Activated CD8-positive, alpha-beta memory T cell treated with anti-CD3 and anti-CD28 coated beads, Interleukin-2, amount 10 ng/mL, durations not matched to agents 7 days and 5 days (primary cell): ENCODE results near the gene DLG2. TPM values are rescaled to one million over a fixed set of nuclear protein-coding genes. Genes with fewer than 3 reads are reported as not detected.

Experiments
- ATAC-seq: fragments of 150-1000 bp; cut with Tn5 transposase; one replicate; pipeline ENCODE4 v1.10.0; 2021; ENCODE audit warnings: moderate library complexity
- CTCF ChIA-PET: fragments of 350-600 bp; sonication (Branson Sonifier 250); formaldehyde crosslinking; loops from one replicate; lab custom pipeline; 2021; ENCODE audit warnings: antibody characterized with exemption; lab: Charles Lee
- DNase-seq: peaks from one replicate; pipeline ENCODE4 v3.0.0-alpha.2; 2020
- H3K27ac Mint-ChIP-seq: one replicate; pipeline ENCODE4 v1.8.0; 2021; ENCODE audit warnings: mild to moderate bottlenecking, mixed read lengths
- H3K27me3 Mint-ChIP-seq: one replicate; pipeline ENCODE4 v1.8.0; 2021; ENCODE audit warnings: mixed read lengths
- H3K36me3 Mint-ChIP-seq: one replicate; pipeline ENCODE4 v1.8.0; 2021; ENCODE audit warnings: mild to moderate bottlenecking, mixed read lengths
- H3K4me1 Mint-ChIP-seq: one replicate; pipeline ENCODE4 v1.8.0; 2021; ENCODE audit warnings: mixed read lengths
- H3K4me3 Mint-ChIP-seq: one replicate; pipeline ENCODE4 v1.8.0; 2021; ENCODE audit warnings: mild to moderate bottlenecking, moderate library complexity, mixed read lengths
- H3K9me3 Mint-ChIP-seq: one replicate; pipeline ENCODE4 v1.8.0; 2022; ENCODE audit warnings: low read depth, mixed read lengths
- total RNA-seq, 2 experiments: library from RNA; stranded (reverse); gene quantifications; one replicate each; pipeline ENCODE4 v1.2.3, GENCODE V29; 2021

The DLG2 gene
- total RNA-seq, 2 experiments from 2014 or later = 1.4 to 2.1 TPM

DNA sequence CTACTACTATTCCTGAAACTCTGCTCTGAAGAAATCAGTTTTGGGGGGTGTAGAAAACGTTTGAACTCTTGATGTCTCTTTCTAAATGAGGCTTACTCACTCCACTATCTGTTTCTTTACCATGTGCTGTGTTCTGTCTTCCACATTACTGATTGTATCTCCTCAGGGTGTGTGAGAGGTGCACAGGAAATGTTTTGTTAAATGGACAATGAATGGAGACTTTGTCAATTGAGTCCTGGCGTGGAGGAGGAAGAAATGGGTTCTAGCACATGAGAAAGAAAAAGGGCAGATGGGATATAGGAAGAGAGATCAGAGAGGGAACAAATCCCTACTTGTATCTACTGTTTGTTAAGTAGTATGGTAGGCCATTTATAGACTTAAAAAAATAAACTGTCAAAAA, 1763.9 kb downstream of the DLG2 start:
- Mint-ChIP-seq H3K9me3 (peaks cover 4% of the 10 kb centered on the region), H3K27me3 (no peaks in the 10 kb centered on the region), H3K36me3 (no peaks in the 10 kb centered on the region), H3K27ac (no peak overlapping the region), H3K4me1 (no peaks in the 10 kb centered on the region), H3K4me3 (no peak overlapping the region)
- CTCF ChIA-PET = no interaction called here
- DNase-seq (no peak), ATAC-seq (no peak)

DNA sequence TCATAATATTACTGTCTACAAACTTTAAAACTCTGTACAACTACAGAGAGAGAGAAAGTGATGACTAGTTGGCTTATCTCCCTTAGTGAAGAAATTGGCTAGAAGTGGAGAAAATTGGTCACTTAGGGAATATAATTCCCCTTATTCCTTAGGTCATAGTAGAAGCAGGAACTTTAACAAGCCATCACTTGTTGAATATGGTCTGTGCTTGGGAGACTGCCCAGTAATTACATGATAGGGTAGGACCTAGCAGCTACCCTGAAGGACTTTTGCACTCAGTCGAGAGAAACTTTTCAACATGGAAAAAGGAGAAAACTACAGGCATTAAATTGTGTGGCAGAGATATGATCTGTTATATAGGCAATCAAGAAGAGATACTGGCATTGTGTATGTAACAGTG, 1764.5 kb downstream of the DLG2 start:
- Mint-ChIP-seq H3K27ac (no peak overlapping the region), H3K27me3 (no peaks in the 10 kb centered on the region), H3K4me1 (no peaks in the 10 kb centered on the region), H3K4me3 (no peak overlapping the region), H3K9me3 (peaks cover 4% of the 10 kb centered on the region), H3K36me3 (no peaks in the 10 kb centered on the region)
- ATAC-seq = no peak
- no peak for DNase-seq
- CTCF ChIA-PET = no interaction called here

DNA sequence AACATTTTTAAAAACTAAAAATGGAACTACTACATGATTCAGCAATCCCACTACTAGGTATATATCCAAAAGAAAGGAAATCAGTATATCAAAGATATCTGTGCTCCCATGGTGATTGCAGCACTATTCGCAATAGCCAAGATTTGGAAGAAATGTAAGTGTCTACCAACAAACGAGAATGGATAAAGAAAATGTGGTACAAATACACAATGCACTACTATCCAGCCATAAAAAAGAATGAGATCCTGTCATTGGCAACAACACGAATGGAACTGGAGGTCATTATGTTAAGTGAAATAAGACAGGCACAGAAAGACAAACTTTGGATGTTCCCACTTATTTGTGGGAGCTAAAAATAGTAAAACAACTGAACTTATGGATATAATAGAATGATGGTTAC, 1765.1 kb downstream of the DLG2 start:
- Mint-ChIP-seq H3K4me1 (no peaks in the 10 kb centered on the region), H3K4me3 (no peak overlapping the region), H3K9me3 (peaks cover 4% of the 10 kb centered on the region), H3K27me3 (no peaks in the 10 kb centered on the region), H3K36me3 (no peaks in the 10 kb centered on the region), H3K27ac (no peak overlapping the region)
- CTCF ChIA-PET = no interaction called here
- ATAC-seq (no peak), DNase-seq (no peak)

DNA sequence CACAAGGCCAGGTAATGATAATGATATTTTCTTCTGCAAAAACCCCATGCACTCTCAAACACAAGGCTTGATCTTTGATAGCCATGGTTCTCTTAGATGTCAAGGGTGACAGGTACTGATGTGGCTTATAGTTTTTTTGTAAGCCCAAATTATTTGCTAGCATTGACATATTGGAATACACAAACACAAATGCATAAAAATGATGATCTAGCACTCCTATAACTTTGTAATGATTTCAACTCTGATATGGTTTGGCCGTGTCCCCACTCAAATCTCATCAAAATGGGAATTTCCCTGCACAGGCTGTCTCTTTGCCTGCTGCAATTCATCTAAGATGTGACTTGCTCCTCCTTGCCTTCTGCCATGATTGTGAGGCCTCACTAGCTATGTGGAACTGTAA, 1768.5 kb downstream of the DLG2 start:
- H3K27ac Mint-ChIP-seq = no peak overlapping the region
- no peaks in the 10 kb centered on the region for H3K36me3 Mint-ChIP-seq
- ATAC-seq = no peak
- DNase-seq = no peak
- CTCF ChIA-PET = no interaction called here
- H3K9me3 Mint-ChIP-seq = peaks cover 4% of the 10 kb centered on the region
- no peaks in the 10 kb centered on the region for H3K27me3 Mint-ChIP-seq
- no peak overlapping the region for H3K4me3 Mint-ChIP-seq
- no peaks in the 10 kb centered on the region for H3K4me1 Mint-ChIP-seq

DNA sequence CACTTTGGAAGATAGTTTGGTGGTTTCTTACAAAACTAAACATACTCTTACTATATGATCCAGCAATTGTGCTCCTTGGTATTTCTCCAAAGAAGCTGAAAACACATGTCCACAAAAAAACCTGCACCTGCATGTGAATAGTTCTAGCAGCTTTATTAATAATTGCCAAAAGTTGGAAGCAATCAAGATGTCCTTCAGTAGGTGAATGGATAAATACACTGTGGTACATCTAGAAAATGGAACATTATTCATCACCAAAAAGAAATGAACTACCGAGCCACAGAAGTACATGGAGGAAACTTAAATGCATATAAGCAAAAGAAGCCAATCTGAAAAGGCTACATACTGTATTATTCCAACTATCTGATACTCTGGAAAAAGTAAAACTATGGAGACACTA, 1771.9 kb downstream of the DLG2 start:
- ATAC-seq = no peak
- H3K4me1 Mint-ChIP-seq = no peaks in the 10 kb centered on the region

DNA sequence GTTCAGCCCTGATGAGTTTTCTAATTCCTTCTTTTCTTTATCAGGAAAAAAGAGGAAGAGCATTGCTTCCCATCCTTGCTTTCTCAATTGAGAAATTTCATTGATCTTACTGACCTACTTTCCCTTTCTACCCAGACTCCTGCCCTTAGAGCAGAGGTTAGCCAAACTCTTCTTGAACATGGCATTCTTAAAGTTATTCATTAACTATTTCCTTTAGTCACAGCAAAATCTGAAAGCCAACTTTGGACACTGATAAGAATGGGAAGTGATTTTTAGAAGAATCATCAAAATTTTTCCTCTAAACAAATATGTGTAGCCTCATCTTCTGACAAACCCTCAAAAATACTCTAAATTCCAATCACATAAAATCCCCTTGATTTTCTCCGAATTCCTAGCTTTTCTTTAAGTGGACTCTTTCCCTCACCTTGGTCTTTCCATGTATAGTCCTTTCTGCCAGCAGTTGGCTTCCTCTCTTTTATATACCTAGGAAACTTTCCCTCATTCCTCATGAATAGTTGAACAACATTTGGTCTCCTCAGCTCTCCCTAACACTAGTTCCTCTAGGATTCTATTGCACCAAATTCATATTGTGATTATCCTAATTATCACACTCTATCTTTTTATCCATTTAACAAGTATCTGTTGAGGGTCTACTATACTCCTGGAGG, 1774.2 kb downstream of the DLG2 start:
- H3K27ac Mint-ChIP-seq = no peak overlapping the region
- H3K4me3 Mint-ChIP-seq = no peak overlapping the region
- CTCF ChIA-PET = interaction anchor here (1.4 kb wide), 1 partner anchor 16 kb away, joined by 5 read pairs; no protein-coding TSS in a partner anchor
- ATAC-seq (no peak), DNase-seq (no peak)
- no peaks in the 10 kb centered on the region for H3K4me1 Mint-ChIP-seq
- H3K36me3 Mint-ChIP-seq = no peaks in the 10 kb centered on the region
- no peaks in the 10 kb centered on the region for H3K27me3 Mint-ChIP-seq
- no peaks in the 10 kb centered on the region for H3K9me3 Mint-ChIP-seq

More for the DNA sequence above, 1771.9 kb downstream of the DLG2 start:
- H3K9me3 Mint-ChIP-seq = peaks cover 4% of the 10 kb centered on the region
- H3K27me3 Mint-ChIP-seq = no peaks in the 10 kb centered on the region
- no peak overlapping the region for H3K4me3 Mint-ChIP-seq
- DNase-seq = no peak
- no peaks in the 10 kb centered on the region for H3K36me3 Mint-ChIP-seq
- no peak overlapping the region for H3K27ac Mint-ChIP-seq
- CTCF ChIA-PET = no interaction called here

DNA sequence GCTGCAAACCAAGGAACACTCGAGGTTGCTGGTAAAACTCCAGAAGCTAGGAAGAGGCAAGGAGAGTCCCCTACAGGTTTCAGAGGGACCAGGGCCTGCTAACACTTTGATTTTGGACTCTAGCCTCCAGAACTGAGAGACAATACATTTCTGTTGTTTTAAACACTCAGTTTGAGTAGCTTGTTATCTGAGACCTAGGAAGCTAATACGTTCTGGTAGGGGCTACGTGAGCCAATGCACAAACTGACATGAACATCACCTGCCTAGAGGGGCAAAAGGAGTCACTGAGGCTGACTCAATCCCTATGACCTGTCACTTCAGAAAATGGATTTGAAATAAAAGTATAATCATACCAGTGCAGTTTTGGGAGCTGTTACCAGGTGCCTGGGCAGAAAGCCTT, 1775.1 kb downstream of the DLG2 start:
- ATAC-seq (no peak), DNase-seq (no peak)
- H3K27ac Mint-ChIP-seq = no peak overlapping the region
- H3K4me1 Mint-ChIP-seq = no peaks in the 10 kb centered on the region
- no peaks in the 10 kb centered on the region for H3K9me3 Mint-ChIP-seq
- CTCF ChIA-PET = interaction anchor here (1.4 kb wide), 1 partner anchor 15 kb away, joined by 5 read pairs; no protein-coding TSS in a partner anchor
- H3K4me3 Mint-ChIP-seq = no peak overlapping the region
- H3K27me3 Mint-ChIP-seq = no peaks in the 10 kb centered on the region
- H3K36me3 Mint-ChIP-seq = no peaks in the 10 kb centered on the region

DNA sequence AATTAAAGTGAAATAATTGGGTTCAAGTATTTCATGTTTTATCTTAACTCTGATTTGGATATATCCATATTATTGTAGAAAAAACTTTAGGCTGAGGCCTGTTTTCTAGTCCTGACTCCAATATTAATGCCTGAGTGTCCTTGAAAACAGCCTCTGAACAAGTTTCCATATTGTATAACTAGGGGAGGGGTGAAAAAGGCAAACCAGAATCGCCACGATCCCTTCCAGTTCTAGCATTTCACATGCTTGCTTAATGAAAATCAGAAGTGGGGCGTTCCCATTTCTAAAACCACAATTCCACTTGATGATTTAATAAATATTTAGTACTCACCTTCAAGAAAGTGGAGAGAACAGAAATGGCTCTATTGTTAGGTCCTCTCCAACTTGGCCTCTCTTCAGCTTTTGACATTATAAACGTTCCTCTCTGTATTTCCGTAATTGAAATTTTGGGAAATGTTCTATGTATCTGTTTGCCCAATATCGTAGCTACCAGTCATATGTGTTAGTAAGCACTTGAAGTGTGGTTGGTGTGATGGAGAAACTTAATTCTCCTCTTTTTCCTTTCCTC, 1779.6 kb downstream of the DLG2 start:
- no peak for ATAC-seq
- CTCF ChIA-PET = no interaction called here
- no peak overlapping the region for H3K27ac Mint-ChIP-seq

DNA sequence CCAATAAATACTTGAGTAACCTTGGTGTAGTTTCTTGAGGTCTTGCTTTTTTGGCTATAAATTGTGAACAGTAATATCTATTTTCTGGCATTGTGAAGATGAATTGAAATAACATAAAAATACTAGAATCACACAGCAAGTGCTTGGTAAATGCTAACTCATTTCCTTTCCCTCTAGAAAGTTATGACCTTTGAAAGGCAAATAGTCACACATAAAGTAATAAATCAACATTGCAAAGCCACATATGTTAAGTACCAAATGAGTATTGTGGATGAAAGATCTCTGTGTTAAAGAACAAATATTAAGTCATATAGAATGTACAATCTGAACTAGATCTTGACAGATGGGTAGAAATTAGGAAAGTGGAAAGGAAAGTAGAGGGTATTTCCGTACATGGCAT, 1781.3 kb downstream of the DLG2 start:
- CTCF ChIA-PET = no interaction called here
- H3K4me1 Mint-ChIP-seq = no peaks in the 10 kb centered on the region
- H3K27me3 Mint-ChIP-seq = no peaks in the 10 kb centered on the region
- no peaks in the 10 kb centered on the region for H3K36me3 Mint-ChIP-seq
- no peak overlapping the region for H3K4me3 Mint-ChIP-seq
- DNase-seq (no peak), ATAC-seq (no peak)
- H3K27ac Mint-ChIP-seq = no peak overlapping the region
- no peaks in the 10 kb centered on the region for H3K9me3 Mint-ChIP-seq

More for the DNA sequence above, 1779.6 kb downstream of the DLG2 start:
- H3K9me3 Mint-ChIP-seq = no peaks in the 10 kb centered on the region
- H3K27me3 Mint-ChIP-seq = no peaks in the 10 kb centered on the region
- DNase-seq = no peak
- no peak overlapping the region for H3K4me3 Mint-ChIP-seq
- H3K4me1 Mint-ChIP-seq = no peaks in the 10 kb centered on the region
- no peaks in the 10 kb centered on the region for H3K36me3 Mint-ChIP-seq

DNA sequence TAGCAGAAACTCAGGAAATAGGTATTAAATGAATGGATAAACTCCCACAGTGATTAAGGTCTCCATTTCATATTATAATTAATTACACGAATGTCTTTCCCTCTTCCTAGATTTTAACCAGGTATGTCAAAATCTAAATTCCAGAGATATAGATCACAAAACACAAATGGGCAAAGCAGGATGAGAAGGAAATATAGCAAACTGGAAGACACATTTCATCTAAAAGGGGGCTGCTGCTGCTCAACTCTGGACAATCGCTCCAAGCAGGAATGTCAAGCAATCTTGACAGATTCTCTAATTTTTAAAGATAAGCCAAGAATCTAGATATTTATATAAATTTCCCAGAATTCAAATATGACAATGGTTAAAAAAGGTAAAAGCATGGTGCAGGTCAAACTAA, 1786.8 kb downstream of the DLG2 start:
- Mint-ChIP-seq H3K36me3 (no peaks in the 10 kb centered on the region), H3K4me3 (no peak overlapping the region), H3K9me3 (no peaks in the 10 kb centered on the region), H3K4me1 (peaks cover 1% of the 10 kb centered on the region), H3K27me3 (peaks cover 4% of the 10 kb centered on the region), H3K27ac (no peak overlapping the region)
- DNase-seq = no peak
- CTCF ChIA-PET = no interaction called here
- no peak for ATAC-seq

DNA sequence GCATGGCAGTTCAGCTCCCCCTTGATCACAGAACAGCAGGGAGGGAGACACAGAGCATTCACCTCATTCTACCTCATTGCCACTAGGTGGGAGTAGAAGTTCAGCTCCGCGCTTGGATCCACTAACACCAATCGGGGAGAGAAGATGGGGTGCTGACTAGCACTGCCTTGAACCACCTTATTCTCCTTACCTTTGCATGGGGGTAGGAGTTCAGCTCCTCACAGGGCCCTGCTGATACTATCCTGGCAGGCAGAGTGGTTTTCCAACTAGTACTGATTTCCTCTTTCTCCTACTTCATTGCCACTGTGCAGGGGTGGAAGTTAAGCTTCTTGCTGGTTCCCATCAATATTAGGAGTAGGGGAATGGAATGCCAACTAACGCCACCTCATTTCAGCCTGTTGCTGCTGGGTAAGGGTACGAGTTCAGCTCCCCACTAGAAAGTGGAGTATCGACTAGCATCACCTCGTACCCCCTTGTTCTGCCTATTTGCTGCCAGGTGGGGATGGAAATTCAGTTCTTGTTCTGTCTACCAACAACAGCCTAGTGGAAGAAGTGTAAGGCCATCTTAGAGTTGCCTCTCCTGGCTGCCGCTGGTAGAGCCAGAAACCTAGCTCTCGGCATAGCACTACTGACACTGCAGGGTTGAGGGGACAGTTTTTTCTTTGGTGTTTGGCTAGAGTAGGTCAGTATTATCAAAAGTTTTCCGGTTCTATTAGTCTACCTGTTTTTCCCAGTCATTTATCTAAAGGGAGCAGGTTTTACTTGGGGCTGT, 1790.1 kb downstream of the DLG2 start:
- peak; percentile 48 for DNase-seq
- Mint-ChIP-seq H3K4me1 (peaks cover 5% of the 10 kb centered on the region), H3K27me3 (peaks cover 4% of the 10 kb centered on the region), H3K4me3 (no peak overlapping the region), H3K9me3 (no peaks in the 10 kb centered on the region), H3K36me3 (no peaks in the 10 kb centered on the region), H3K27ac (no peak overlapping the region)
- no peak for ATAC-seq
- CTCF ChIA-PET = interaction anchor here (0.7 to 1.5 kb wide), 4 partner anchors 9 to 729 kb away, joined by 3 to 6 read pairs (median 4); no protein-coding TSS in a partner anchor

DNA sequence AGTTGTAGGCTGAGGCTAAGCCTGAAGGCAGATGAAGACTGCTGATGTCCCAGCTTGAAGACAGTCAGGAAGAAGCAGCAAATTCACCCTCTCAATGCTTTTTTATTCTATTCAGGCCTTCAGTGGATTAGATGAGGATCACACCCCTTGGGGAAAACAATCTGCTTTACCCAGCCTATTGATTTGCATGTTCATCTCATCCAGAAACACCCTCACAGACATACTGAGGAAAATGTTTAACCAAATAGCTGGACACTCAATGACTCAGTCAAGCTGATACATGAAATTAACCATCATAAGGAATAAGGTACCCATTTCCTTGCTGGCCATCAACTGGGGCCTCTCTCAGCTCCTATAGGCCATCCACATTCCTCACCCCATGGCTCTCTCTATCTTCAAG, 1791.1 kb downstream of the DLG2 start:
- Mint-ChIP-seq H3K27ac (no peak overlapping the region), H3K4me3 (no peak overlapping the region), H3K4me1 (peaks cover 5% of the 10 kb centered on the region), H3K27me3 (peaks cover 4% of the 10 kb centered on the region), H3K9me3 (no peaks in the 10 kb centered on the region), H3K36me3 (no peaks in the 10 kb centered on the region)
- no peak for ATAC-seq
- no peak for DNase-seq
- CTCF ChIA-PET = interaction anchor here (0.7 to 1.5 kb wide), 3 partner anchors 8 to 730 kb away, joined by 3 to 6 read pairs (median 5); no protein-coding TSS in a partner anchor

DNA sequence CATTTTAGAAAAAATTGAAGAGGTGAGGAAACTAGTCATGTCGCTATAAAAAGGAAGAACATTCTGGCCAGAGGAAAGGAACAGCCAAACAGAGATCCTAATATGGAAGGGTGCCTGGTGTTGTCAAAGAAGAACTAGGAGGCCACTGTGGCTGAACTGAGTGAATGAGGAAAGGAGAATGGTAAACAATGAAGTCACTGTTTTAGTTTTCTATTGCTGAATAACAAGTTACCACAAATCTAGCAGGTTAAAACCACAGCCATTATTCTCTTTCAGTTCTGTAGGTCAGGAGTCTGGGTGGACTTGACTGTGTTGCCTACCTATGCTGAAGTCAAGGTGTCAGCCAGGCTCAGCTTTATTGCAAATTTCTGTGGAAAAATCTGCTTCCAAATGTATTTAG, 1791.7 kb downstream of the DLG2 start:
- peaks cover 4% of the 10 kb centered on the region for H3K27me3 Mint-ChIP-seq
- H3K9me3 Mint-ChIP-seq = no peaks in the 10 kb centered on the region
- ATAC-seq (no peak), DNase-seq (no peak)
- no peak overlapping the region for H3K27ac Mint-ChIP-seq
- H3K4me1 Mint-ChIP-seq = peaks cover 5% of the 10 kb centered on the region
- CTCF ChIA-PET = interaction anchor here (1.3 kb wide), 1 partner anchor 7 kb away, joined by 6 read pairs; no protein-coding TSS in a partner anchor
- H3K4me3 Mint-ChIP-seq = no peak overlapping the region
- H3K36me3 Mint-ChIP-seq = no peaks in the 10 kb centered on the region
